AG04450 (cell line): ENCODE measurements around the gene STPG3. TPM values are rescaled to one million over a fixed set of nuclear protein-coding genes. Genes with fewer than 3 reads are reported as not detected.

Experiments
- CTCF ChIA-PET: fragments of 300-600, 350-600 bp; formaldehyde crosslinking; extraction: SDS; loops from one replicate; lab custom pipeline; 2022; ENCODE audit warnings: antibody characterized with exemption, inconsistent platforms; lab: Charles Lee
- POLR2A ChIA-PET: fragments of 350-600 bp; formaldehyde crosslinking; extraction: SDS; loops from one replicate; lab custom pipeline; 2021; ENCODE audit warnings: antibody characterized with exemption, inconsistent platforms; lab: Yijun Ruan, JAX
- DNase-seq: peaks from one replicate; pipeline ENCODE4 v3.0.0-alpha.2; 2011; ENCODE audit warnings: low read depth, low spot score
- H3K27ac ChIP-seq: one replicate; pipeline ENCODE4 v1.5.1; 2012; ENCODE audit warnings: low read depth, low read length, control low read depth
- H3K27me3 ChIP-seq: one replicate; pipeline ENCODE4 v1.6.0; 2012; ENCODE audit warnings: low read length; ENCODE audit not compliant: control insufficient read depth, insufficient read depth
- H3K4me3 ChIP-seq: 2 replicates; pipeline ENCODE4 v1.5.1; 2011; ENCODE audit warnings: mild to moderate bottlenecking, low read depth, low read length, control low read depth
- H3K9me3 ChIP-seq: 2 replicates; pipeline ENCODE4 v1.5.1; 2012; ENCODE audit warnings: low read length; ENCODE audit not compliant: control insufficient read depth, insufficient read depth
- CTCF ChIP-seq: IDR thresholded peaks from 2 replicates; pipeline ENCODE4 v1.5.1; 2011; ENCODE audit warnings: low read depth, low read length, control low read depth, inconsistent platforms
- polyA plus RNA-seq: library from polyadenylated mRNA; depleted of rRNA; stranded (reverse); fragments of >200 nt; gene quantifications from 2 replicates; pipeline ENCODE4 v1.2.3, GENCODE V29; 2011

The STPG3 gene
- polyA plus RNA-seq, 1 experiment, result not detected

- no peak for TF ChIP-seq CTCF
- ChIA-PET CTCF (interaction anchor here (1.0 kb wide), 1 partner anchor 35 kb away, joined by 3 read pairs; no protein-coding TSS in a partner anchor), POLR2A (no interaction called here)
- no peak overlapping the region for H3K27ac ChIP-seq
- no peaks in the 10 kb centered on the region; the same call in 1 of the 2 replicates for H3K9me3 ChIP-seq
- DNase-seq, result no peak
- no peaks in the 10 kb centered on the region for H3K27me3 ChIP-seq
- H3K4me3 ChIP-seq, result no peak overlapping the region
Measured at GRCh38 chr9:137271696-137272076, 20.6 kb downstream of the STPG3 start.

GRCh38 chr9:137272241-137273094 lies 21.4 kb downstream of the STPG3 start:
- no peak for TF ChIP-seq CTCF
- Histone ChIP-seq H3K27ac (no peak overlapping the region), H3K4me3 (no peak overlapping the region), H3K27me3 (no peaks in the 10 kb centered on the region), H3K9me3 (no peaks in the 10 kb centered on the region; the same call in 1 of the 2 replicates)
- ChIA-PET POLR2A (interaction anchor here (1.1 to 1.4 kb wide), 2 partner anchors 32 to 259 kb away, joined by 5 read pairs; partner anchors contain the start of gene TUBB4B), CTCF (interaction anchor here (1.0 kb wide), 1 partner anchor 36 kb away, joined by 3 read pairs; no protein-coding TSS in a partner anchor)
- DNase-seq, result no peak

GRCh38 chr9:137273095-137273490 lies 22.0 kb downstream of the STPG3 start:
- H3K9me3 ChIP-seq, result no peaks in the 10 kb centered on the region; the same call in 1 of the 2 replicates
- DNase-seq, result no peak
- H3K4me3 ChIP-seq, result no peak overlapping the region
- no peak overlapping the region for H3K27ac ChIP-seq
- no peaks in the 10 kb centered on the region for H3K27me3 ChIP-seq
- ChIA-PET CTCF (no interaction called here), POLR2A (interaction anchor here (0.6 to 1.4 kb wide), 3 partner anchors 32 to 258 kb away, joined by 5 to 11 read pairs (median 5); partner anchors contain the start of gene TUBB4B)
- no peak for TF ChIP-seq CTCF

- no peaks in the 10 kb centered on the region for H3K27me3 ChIP-seq
- no peak overlapping the region for H3K27ac ChIP-seq
- no peak for TF ChIP-seq CTCF
- no peak for DNase-seq
- peaks cover under 1% of the 10 kb centered on the region; the same call in 1 of the 2 replicates for H3K9me3 ChIP-seq
- ChIA-PET CTCF (no interaction called here), POLR2A (interaction anchor here (0.6 to 1.4 kb wide), 3 partner anchors 33 to 164 kb away, joined by 3 to 11 read pairs (median 5); partner anchors contain the start of gene TUBB4B)
- no peak overlapping the region for H3K4me3 ChIP-seq
Measured at GRCh38 chr9:137273611-137274320, 22.7 kb downstream of the STPG3 start.
